Tibial nerve (tissue), 4 donors: ENCODE results near the gene TMEM243.

Experiments used
- EP300 ChIP-seq, 2 donors: sonication (generic); formaldehyde crosslinking; IDR thresholded peaks; one replicate each; pipeline ENCODE4 v1.6.1; 2017; ENCODE audit warnings: antibody characterized with exemption in 2 of 2, mild to moderate bottlenecking in 1 of 2
- POLR2A ChIP-seq, 2 donors: fragments of 450-650 bp; IDR thresholded peaks; one replicate each; pipeline ENCODE4 v1.6.1; 2017; ENCODE audit warnings: antibody characterized with exemption in 2 of 2, mild to moderate bottlenecking in 2 of 2, moderate library complexity in 2 of 2
- TF ChIP-seq, protein P1 (sequence below), 5 experiments: fragments of 200-600 bp in 3 of 5; fragments of 450-650 bp in 2 of 5; sonication (generic) in 3 of 5; IDR thresholded peaks; one replicate each; pipeline ENCODE4 v1.5.1; 2016 to 2019; ENCODE audit warnings: antibody characterized with exemption in 5 of 5, mild to moderate bottlenecking in 3 of 5, moderate library complexity in 2 of 5

DNA sequence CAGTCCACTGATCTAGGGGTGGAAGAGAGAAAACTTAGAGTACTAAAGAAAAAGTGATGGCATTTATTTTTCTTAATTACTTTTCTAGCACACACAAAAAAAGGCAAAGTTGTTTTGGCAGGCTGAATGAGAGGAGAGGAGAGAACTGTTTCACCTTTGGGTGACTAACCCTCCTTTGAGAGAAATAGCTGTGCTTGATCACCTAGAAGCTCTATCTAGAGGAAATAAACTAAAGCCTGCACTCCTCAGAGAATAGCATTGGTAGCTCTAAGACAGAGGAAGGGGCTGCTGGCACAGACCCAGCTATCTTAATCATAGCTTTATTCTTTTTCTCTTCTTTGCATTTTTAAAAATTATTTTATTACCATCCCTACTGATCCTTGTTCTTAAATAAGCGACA lies 6.3 kb downstream of the TMEM243 start:
- TF ChIP-seq, protein P1, sequence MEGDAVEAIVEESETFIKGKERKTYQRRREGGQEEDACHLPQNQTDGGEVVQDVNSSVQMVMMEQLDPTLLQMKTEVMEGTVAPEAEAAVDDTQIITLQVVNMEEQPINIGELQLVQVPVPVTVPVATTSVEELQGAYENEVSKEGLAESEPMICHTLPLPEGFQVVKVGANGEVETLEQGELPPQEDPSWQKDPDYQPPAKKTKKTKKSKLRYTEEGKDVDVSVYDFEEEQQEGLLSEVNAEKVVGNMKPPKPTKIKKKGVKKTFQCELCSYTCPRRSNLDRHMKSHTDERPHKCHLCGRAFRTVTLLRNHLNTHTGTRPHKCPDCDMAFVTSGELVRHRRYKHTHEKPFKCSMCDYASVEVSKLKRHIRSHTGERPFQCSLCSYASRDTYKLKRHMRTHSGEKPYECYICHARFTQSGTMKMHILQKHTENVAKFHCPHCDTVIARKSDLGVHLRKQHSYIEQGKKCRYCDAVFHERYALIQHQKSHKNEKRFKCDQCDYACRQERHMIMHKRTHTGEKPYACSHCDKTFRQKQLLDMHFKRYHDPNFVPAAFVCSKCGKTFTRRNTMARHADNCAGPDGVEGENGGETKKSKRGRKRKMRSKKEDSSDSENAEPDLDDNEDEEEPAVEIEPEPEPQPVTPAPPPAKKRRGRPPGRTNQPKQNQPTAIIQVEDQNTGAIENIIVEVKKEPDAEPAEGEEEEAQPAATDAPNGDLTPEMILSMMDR (IDR thresholded peaks at IDR 0.05), result no peak
- TF ChIP-seq POLR2A (IDR thresholded peaks at IDR 0.05) (no peak), EP300 (IDR thresholded peaks at IDR 0.05) (no peak)
